Panc1 (cell line): ENCODE data around the gene RPL35. TPM values are rescaled to one million over a fixed set of nuclear protein-coding genes. Genes with fewer than 3 reads are reported as not detected.

ENCODE experiments used
- ATAC-seq: fragments of 200-7000 bp; cut with Tn5 transposase; 2 replicates; pipeline ENCODE4 v1.9.1; 2020; ENCODE audit warnings: mild to moderate bottlenecking, moderate library complexity
- BruUV-seq: library from RNA; stranded (reverse); fragments of 400-500 nt; replicated peaks from 2 replicates; lab custom pipeline; 2021; lab: Mats Ljungman, UMichigan
- CTCF ChIA-PET: fragments of 300-600 bp; sonication (Branson Sonifier 250); formaldehyde crosslinking; loops from one replicate; lab custom pipeline; 2022; ENCODE audit warnings: antibody characterized with exemption; lab: Charles Lee
- POLR2A ChIA-PET: fragments of 300-600 bp; sonication (Branson Sonifier 250); formaldehyde crosslinking; loops from one replicate; lab custom pipeline; 2022; ENCODE audit warnings: antibody characterized with exemption; lab: Charles Lee
- DNase-seq: peaks from one replicate; pipeline ENCODE4 v3.0.0-alpha.2; 2010; ENCODE audit warnings: low read depth, low spot score
- H3K27ac ChIP-seq: 2 replicates; pipeline ENCODE4 v1.5.1; 2011; ENCODE audit warnings: mild to moderate bottlenecking, low read length, inconsistent platforms
- H3K27me3 ChIP-seq: fragments of 200-500 bp; sonication (Bioruptor generic); 2 replicates; pipeline ENCODE4 v1.6.0; 2014; ENCODE audit warnings: low read length, inconsistent platforms; ENCODE audit not compliant: control insufficient read depth, insufficient read depth
- H3K36me3 ChIP-seq: fragments of 200-500 bp; sonication (Bioruptor generic); 2 replicates; pipeline ENCODE4 v1.5.1; 2014; ENCODE audit warnings: inconsistent platforms, mild to moderate bottlenecking, low read length, moderate library complexity; ENCODE audit not compliant: control insufficient read depth, insufficient read depth
- H3K4me1 ChIP-seq: 2 replicates; pipeline ENCODE4 v1.5.1; 2011; ENCODE audit warnings: inconsistent platforms, mild to moderate bottlenecking, low read length, moderate library complexity; ENCODE audit not compliant: control insufficient read depth, insufficient read depth
- H3K4me3 ChIP-seq, 2 experiments: 2 replicates each; pipeline ENCODE4 v1.5.1; 2011 to 2012; ENCODE audit warnings: low read depth in 2 of 2, low read length in 2 of 2, mild to moderate bottlenecking in 2 of 2, inconsistent platforms in 1 of 2, moderate library complexity in 1 of 2
- H3K9me3 ChIP-seq: fragments of 200-500 bp; sonication (Bioruptor generic); 2 replicates; pipeline ENCODE4 v1.5.1; 2014; ENCODE audit warnings: low read depth, mild to moderate bottlenecking, inconsistent platforms, low read length, moderate library complexity; ENCODE audit not compliant: control insufficient read depth, insufficient read depth
- POLR2AphosphoS5 ChIP-seq: IDR thresholded peaks from 2 replicates; pipeline ENCODE4 v1.6.1; 2012; ENCODE audit warnings: mild to moderate bottlenecking, low read depth, low read length, moderate library complexity
- SIN3A ChIP-seq: IDR thresholded peaks from 2 replicates; pipeline ENCODE4 v1.6.1; 2012; ENCODE audit warnings: low read depth, mild to moderate bottlenecking, low read length, moderate library complexity, borderline replicate concordance; ENCODE audit not compliant: insufficient read depth
- TCF7L2 ChIP-seq: IDR thresholded peaks from 2 replicates; pipeline ENCODE4 v1.6.1; 2011; ENCODE audit warnings: mild to moderate bottlenecking, low read depth, low read length, inconsistent platforms
- in situ Hi-C: cut with HindIII; loops from 2 replicates; pipeline ENCODE4 v1.10.0; 2016; ENCODE audit warnings: low sequenced_read_pairs, low pct_unique_long_range_greater_than_20kb
- intact Hi-C: fragments of 100-400 bp; cut with micrococcal nuclease; formaldehyde crosslinking; loops from one replicate; pipeline ENCODE4 v1.10.0; 2022; ENCODE audit not compliant: unreplicated experiment
- total RNA-seq: library from RNA; stranded (reverse); gene quantifications from one replicate; pipeline ENCODE4 v1.2.1, GENCODE V29; 2021; ENCODE audit not compliant: unreplicated experiment
- TF ChIP-seq, protein P1 (sequence below), 2 experiments: IDR thresholded peaks; 2 replicates each; pipeline ENCODE4 v1.6.1; 2011 to 2012; ENCODE audit warnings: low read depth in 2 of 2, control low read depth in 1 of 2, low read length in 1 of 2, mild to moderate bottlenecking in 1 of 2, moderate library complexity in 1 of 2; ENCODE audit not compliant: insufficient read depth in 1 of 2
- TF ChIP-seq, protein P2 (sequence below): fragments of 450-650 bp; IDR thresholded peaks from 2 replicates; pipeline ENCODE4 v1.5.1; 2017; ENCODE audit warnings: mild to moderate bottlenecking

Gene RPL35
- total RNA-seq, 1 experiment from 2014 or later: 758 TPM

DNA sequence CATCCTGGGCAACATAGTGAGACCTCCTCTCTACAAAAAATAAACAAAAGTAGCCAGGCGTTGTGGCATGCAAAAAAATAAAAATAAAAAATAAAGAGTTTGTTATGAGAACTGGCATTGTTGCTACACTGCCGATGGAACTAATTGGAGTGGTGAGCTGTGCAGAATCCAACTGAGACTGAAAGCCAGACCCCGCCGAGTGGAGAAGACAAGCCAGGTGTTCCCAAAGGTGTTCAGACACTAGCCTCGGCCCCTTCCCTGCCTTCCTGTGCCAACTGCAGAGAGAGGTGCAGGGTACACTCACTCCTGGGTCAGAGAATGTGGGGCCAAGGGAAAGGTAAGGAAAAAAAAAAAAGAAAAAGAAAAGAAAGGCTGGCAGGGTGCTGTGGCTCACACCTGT is 46.2 kb downstream of the RPL35 start:
- ChIA-PET CTCF (no interaction called here), POLR2A (no interaction called here)
- in situ Hi-C loops (no loop called here), intact Hi-C loops (no loop called here)
- Histone ChIP-seq H3K4me3 (no peak overlapping the region), H3K9me3 (no peaks in the 10 kb centered on the region), H3K4me1 (peaks cover 16% of the 10 kb centered on the region), H3K27ac (no peak overlapping the region), H3K36me3 (no peaks in the 10 kb centered on the region), H3K27me3 (no peaks in the 10 kb centered on the region)
- no peak for ATAC-seq
- no peak for DNase-seq
- BruUV-seq: no TSS peak
- TF ChIP-seq SIN3A (no peak), TCF7L2 (no peak), POLR2AphosphoS5 (no peak)
- TF ChIP-seq, protein P1, sequence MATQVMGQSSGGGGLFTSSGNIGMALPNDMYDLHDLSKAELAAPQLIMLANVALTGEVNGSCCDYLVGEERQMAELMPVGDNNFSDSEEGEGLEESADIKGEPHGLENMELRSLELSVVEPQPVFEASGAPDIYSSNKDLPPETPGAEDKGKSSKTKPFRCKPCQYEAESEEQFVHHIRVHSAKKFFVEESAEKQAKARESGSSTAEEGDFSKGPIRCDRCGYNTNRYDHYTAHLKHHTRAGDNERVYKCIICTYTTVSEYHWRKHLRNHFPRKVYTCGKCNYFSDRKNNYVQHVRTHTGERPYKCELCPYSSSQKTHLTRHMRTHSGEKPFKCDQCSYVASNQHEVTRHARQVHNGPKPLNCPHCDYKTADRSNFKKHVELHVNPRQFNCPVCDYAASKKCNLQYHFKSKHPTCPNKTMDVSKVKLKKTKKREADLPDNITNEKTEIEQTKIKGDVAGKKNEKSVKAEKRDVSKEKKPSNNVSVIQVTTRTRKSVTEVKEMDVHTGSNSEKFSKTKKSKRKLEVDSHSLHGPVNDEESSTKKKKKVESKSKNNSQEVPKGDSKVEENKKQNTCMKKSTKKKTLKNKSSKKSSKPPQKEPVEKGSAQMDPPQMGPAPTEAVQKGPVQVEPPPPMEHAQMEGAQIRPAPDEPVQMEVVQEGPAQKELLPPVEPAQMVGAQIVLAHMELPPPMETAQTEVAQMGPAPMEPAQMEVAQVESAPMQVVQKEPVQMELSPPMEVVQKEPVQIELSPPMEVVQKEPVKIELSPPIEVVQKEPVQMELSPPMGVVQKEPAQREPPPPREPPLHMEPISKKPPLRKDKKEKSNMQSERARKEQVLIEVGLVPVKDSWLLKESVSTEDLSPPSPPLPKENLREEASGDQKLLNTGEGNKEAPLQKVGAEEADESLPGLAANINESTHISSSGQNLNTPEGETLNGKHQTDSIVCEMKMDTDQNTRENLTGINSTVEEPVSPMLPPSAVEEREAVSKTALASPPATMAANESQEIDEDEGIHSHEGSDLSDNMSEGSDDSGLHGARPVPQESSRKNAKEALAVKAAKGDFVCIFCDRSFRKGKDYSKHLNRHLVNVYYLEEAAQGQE (IDR thresholded peaks at IDR 0.05; ENCODE audit: insufficient read depth in 1 of 2, low read depth in 2 of 2, low read length in 1 of 2): no peak
- TF ChIP-seq, protein P2, sequence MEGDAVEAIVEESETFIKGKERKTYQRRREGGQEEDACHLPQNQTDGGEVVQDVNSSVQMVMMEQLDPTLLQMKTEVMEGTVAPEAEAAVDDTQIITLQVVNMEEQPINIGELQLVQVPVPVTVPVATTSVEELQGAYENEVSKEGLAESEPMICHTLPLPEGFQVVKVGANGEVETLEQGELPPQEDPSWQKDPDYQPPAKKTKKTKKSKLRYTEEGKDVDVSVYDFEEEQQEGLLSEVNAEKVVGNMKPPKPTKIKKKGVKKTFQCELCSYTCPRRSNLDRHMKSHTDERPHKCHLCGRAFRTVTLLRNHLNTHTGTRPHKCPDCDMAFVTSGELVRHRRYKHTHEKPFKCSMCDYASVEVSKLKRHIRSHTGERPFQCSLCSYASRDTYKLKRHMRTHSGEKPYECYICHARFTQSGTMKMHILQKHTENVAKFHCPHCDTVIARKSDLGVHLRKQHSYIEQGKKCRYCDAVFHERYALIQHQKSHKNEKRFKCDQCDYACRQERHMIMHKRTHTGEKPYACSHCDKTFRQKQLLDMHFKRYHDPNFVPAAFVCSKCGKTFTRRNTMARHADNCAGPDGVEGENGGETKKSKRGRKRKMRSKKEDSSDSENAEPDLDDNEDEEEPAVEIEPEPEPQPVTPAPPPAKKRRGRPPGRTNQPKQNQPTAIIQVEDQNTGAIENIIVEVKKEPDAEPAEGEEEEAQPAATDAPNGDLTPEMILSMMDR: no peak

DNA sequence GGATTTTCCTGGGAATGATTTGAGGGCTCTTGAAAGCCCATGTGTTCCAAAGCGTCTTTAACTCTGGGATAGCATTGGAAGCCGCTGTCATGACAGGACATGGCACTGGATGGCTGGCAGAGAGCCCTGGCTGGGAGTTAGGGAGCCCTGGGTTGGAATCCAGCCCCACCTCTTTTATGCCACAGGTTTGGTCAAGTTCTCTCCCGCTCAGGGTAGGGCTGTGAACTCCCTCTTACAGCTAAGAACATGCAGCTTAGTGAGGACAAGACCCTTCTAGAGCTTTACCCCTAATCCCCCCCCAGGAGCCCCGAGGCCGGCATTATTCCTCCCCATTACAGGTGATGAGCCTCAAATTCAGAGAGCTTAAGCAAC is 47.6 kb downstream of the RPL35 start:
- Histone ChIP-seq H3K4me3 (no peak overlapping the region), H3K27ac (no peak overlapping the region), H3K4me1 (peaks cover 16% of the 10 kb centered on the region), H3K36me3 (no peaks in the 10 kb centered on the region), H3K9me3 (no peaks in the 10 kb centered on the region), H3K27me3 (no peaks in the 10 kb centered on the region)
- no peak for ATAC-seq
- no TSS peak for BruUV-seq
- intact Hi-C loops (no loop called here), in situ Hi-C loops (no loop called here)
- ChIA-PET POLR2A (no interaction called here), CTCF (no interaction called here)
- TF ChIP-seq TCF7L2 (no peak), SIN3A (no peak), POLR2AphosphoS5 (no peak)
- TF ChIP-seq, protein P1 (IDR thresholded peaks at IDR 0.05; ENCODE audit: insufficient read depth in 1 of 2, low read depth in 2 of 2, low read length in 1 of 2): no peak
- TF ChIP-seq, protein P2: no peak
- DNase-seq: no peak
